CD4-positive, alpha-beta T cell (primary cell): ENCODE results near the gene NOL6. TPM values are rescaled to one million over a fixed set of nuclear protein-coding genes. Genes with fewer than 3 reads are reported as not detected.

ENCODE experiments used
- ATAC-seq: fragments of 200-7000 bp; cut with Tn5 transposase; one replicate; pipeline ENCODE4 v1.10.0; 2022; ENCODE audit warnings: mild to moderate bottlenecking; ENCODE audit not compliant: poor library complexity
- CTCF ChIA-PET: fragments of 350-600 bp; sonication (Branson Sonifier 250); formaldehyde crosslinking; loops from one replicate; lab custom pipeline; 2021; ENCODE audit warnings: antibody characterized with exemption, inconsistent platforms; lab: Charles Lee
- POLR2A ChIA-PET: fragments of 350-600 bp; sonication (Branson Sonifier 250); formaldehyde crosslinking; loops from one replicate; lab custom pipeline; 2021; ENCODE audit warnings: antibody characterized with exemption, inconsistent platforms; lab: Charles Lee
- DNase-seq, 14 experiments: peaks; one replicate each; pipeline ENCODE4 v3.0.0-alpha.2; 2013 to 2020; ENCODE audit warnings: mixed read lengths in 2 of 14
- H3K27ac ChIP-seq, 2 donors: one replicate each; pipeline versions ENCODE4 v1.5.1 to v1.7.0; 2013; ENCODE audit warnings: low read length in 2 of 2, low read depth in 1 of 2, mild to moderate bottlenecking in 1 of 2
- H3K27me3 ChIP-seq, 2 experiments: 1 replicate in 1 of 2; 2 replicates in 1 of 2; pipeline versions ENCODE4 v1.6.1 to v1.7.0; 2013; ENCODE audit warnings: low read length in 2 of 2, control low read depth in 1 of 2, mild to moderate bottlenecking in 1 of 2, moderate library complexity in 1 of 2; ENCODE audit not compliant: insufficient read depth in 2 of 2, control insufficient read depth in 1 of 2
- H3K36me3 ChIP-seq: one replicate; pipeline ENCODE4 v1.6.1; 2013; ENCODE audit warnings: low read length, control low read depth; ENCODE audit not compliant: insufficient read depth
- H3K4me1 ChIP-seq: one replicate; pipeline ENCODE4 v1.6.1; 2013; ENCODE audit warnings: low read length, control low read depth; ENCODE audit not compliant: insufficient read depth
- H3K4me3 ChIP-seq: one replicate; pipeline ENCODE4 v1.5.1; 2013; ENCODE audit warnings: mild to moderate bottlenecking, low read length, moderate library complexity
- H3K9me3 ChIP-seq, 2 experiments: 1 replicate in 1 of 2; 2 replicates in 1 of 2; pipeline versions ENCODE4 v1.6.1 to v1.7.0; 2013; ENCODE audit warnings: low read length in 2 of 2, mild to moderate bottlenecking in 2 of 2, control low read depth in 1 of 2, moderate library complexity in 1 of 2; ENCODE audit not compliant: control insufficient read depth in 1 of 2, insufficient read depth in 1 of 2
- H3K27ac Mint-ChIP-seq: one replicate; pipeline ENCODE4 v1.8.0; 2020; ENCODE audit warnings: mixed read lengths
- H3K27me3 Mint-ChIP-seq: one replicate; pipeline ENCODE4 v1.8.0; 2021; ENCODE audit warnings: mixed read lengths
- H3K36me3 Mint-ChIP-seq: one replicate; pipeline ENCODE4 v1.8.0; 2021; ENCODE audit warnings: low read depth, mixed read lengths
- H3K4me1 Mint-ChIP-seq: one replicate; pipeline ENCODE4 v1.8.0; 2021; ENCODE audit warnings: low read depth, mixed read lengths
- H3K4me3 Mint-ChIP-seq: one replicate; pipeline ENCODE4 v1.8.0; 2020; ENCODE audit warnings: mild to moderate bottlenecking, mixed read lengths
- H3K9me3 Mint-ChIP-seq: one replicate; pipeline ENCODE4 v1.8.0; 2020; ENCODE audit warnings: mixed read lengths
- intact Hi-C, 2 experiments: fragments of 100-400 bp; cut with DNase I in 1 of 2; cut with micrococcal nuclease in 1 of 2; formaldehyde crosslinking; loops; one replicate each; pipeline versions ENCODE4 v1.15.1 to v1.9.0; 2023 to 2025; cut with DNase I, micrococcal nuclease
- total RNA-seq, 174 experiments: library from RNA in 2 of 174; stranded (reverse) in 2 of 174; gene quantifications; one replicate each; pipeline ENCODE4 v1.2.3 and lab custom pipeline; 2021 to 2026
- TF ChIP-seq, protein P1 (sequence below): fragments of 200-600 bp; IDR thresholded peaks from one replicate; pipeline ENCODE4 v1.8.0; 2022; ENCODE audit warnings: antibody characterized with exemption, mild to moderate bottlenecking

Gene NOL6
- total RNA-seq, 2 experiments from 2014 or later, result 30.5 to 30.6 TPM

DNA sequence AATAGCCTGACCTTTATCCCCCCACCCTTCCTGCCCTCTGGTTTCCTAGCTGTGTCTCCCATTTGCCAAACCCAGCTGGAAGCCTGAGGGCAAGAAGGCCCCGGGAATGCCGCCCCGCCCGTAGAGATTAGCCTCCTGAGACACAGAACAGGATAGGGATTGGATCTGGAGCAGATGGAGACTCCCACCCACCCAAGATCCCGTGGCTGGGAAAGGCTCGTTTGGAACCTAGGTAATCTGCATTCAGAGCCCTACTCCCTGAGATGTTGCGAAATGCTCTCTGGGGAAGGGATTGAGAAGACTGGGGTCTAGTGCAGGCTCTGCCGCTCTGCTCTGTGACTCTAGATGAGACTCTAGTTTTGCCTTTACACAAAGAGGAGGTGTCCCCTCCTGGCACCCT lies 37.3 kb downstream of the NOL6 start:
- intact Hi-C loops, result no loop called here
- Histone ChIP-seq H3K27me3 (no peaks in the 10 kb centered on the region), H3K9me3 (no peaks in the 10 kb centered on the region), H3K4me1 (peaks cover 16% of the 10 kb centered on the region), H3K4me3 (no peak overlapping the region), H3K27ac (no peak overlapping the region), H3K36me3 (peaks cover 14% of the 10 kb centered on the region)
- DNase-seq, result peak in 1 of 14 experiments; percentile 2
- ChIA-PET CTCF (interaction anchor here (1.5 kb wide), 1 partner anchor 30 kb away, joined by 4 read pairs; no protein-coding TSS in a partner anchor), POLR2A (no interaction called here)
- Mint-ChIP-seq H3K36me3 (peaks cover 16% of the 10 kb centered on the region), H3K9me3 (no peaks in the 10 kb centered on the region), H3K27ac (no peak overlapping the region), H3K27me3 (no peaks in the 10 kb centered on the region), H3K4me1 (peaks cover 20% of the 10 kb centered on the region), H3K4me3 (no peak overlapping the region)
- no peak for ATAC-seq
- TF ChIP-seq, protein P1, sequence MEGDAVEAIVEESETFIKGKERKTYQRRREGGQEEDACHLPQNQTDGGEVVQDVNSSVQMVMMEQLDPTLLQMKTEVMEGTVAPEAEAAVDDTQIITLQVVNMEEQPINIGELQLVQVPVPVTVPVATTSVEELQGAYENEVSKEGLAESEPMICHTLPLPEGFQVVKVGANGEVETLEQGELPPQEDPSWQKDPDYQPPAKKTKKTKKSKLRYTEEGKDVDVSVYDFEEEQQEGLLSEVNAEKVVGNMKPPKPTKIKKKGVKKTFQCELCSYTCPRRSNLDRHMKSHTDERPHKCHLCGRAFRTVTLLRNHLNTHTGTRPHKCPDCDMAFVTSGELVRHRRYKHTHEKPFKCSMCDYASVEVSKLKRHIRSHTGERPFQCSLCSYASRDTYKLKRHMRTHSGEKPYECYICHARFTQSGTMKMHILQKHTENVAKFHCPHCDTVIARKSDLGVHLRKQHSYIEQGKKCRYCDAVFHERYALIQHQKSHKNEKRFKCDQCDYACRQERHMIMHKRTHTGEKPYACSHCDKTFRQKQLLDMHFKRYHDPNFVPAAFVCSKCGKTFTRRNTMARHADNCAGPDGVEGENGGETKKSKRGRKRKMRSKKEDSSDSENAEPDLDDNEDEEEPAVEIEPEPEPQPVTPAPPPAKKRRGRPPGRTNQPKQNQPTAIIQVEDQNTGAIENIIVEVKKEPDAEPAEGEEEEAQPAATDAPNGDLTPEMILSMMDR, result no peak

GRCh38 chr9:33435821-33436277 lies 37.9 kb downstream of the NOL6 start:
- no peak overlapping the region for H3K27ac ChIP-seq
- Mint-ChIP-seq H3K4me3 (no peak overlapping the region), H3K4me1 (peaks cover 15% of the 10 kb centered on the region), H3K9me3 (no peaks in the 10 kb centered on the region), H3K27me3 (no peaks in the 10 kb centered on the region), H3K27ac (no peak overlapping the region), H3K36me3 (peaks cover 10% of the 10 kb centered on the region)
- peak in 1 of 14 experiments; percentile 1 for DNase-seq
- H3K4me3 ChIP-seq, result no peak overlapping the region
- H3K9me3 ChIP-seq, result no peaks in the 10 kb centered on the region
- no peaks in the 10 kb centered on the region for H3K27me3 ChIP-seq
- intact Hi-C loops, result no loop called here
- peaks cover 8% of the 10 kb centered on the region for H3K36me3 ChIP-seq
- ChIA-PET CTCF (interaction anchor here (1.5 kb wide), 1 partner anchor 31 kb away, joined by 4 read pairs; no protein-coding TSS in a partner anchor), POLR2A (interaction anchor here (1.0 kb wide), 1 partner anchor 11 kb away, joined by 3 read pairs; the partner anchor contains the start of gene AQP3)
- TF ChIP-seq, protein P1, result no peak
- no peak for ATAC-seq
- H3K4me1 ChIP-seq, result peaks cover 13% of the 10 kb centered on the region

GRCh38 chr9:33434317-33435105 lies 39.2 kb downstream of the NOL6 start:
- Histone ChIP-seq H3K27me3 (no peaks in the 10 kb centered on the region), H3K4me3 (no peak overlapping the region), H3K4me1 (peaks cover 8% of the 10 kb centered on the region), H3K36me3 (no peaks in the 10 kb centered on the region), H3K9me3 (no peaks in the 10 kb centered on the region), H3K27ac (no peak overlapping the region)
- no peak overlapping the region for H3K27ac Mint-ChIP-seq
- no peaks in the 10 kb centered on the region for H3K27me3 Mint-ChIP-seq
- TF ChIP-seq, protein P1, result no peak
- ATAC-seq, result no peak
- intact Hi-C loops, result no loop called here
- no peaks in the 10 kb centered on the region for H3K9me3 Mint-ChIP-seq
- POLR2A ChIA-PET, result interaction anchor here (1.0 kb wide), 1 partner anchor 13 kb away, joined by 3 read pairs; the partner anchor contains the start of gene AQP3
- H3K36me3 Mint-ChIP-seq, result no peaks in the 10 kb centered on the region
- CTCF ChIA-PET, result interaction anchor here (1.8 to 2.1 kb wide), 2 partner anchors 19 to 60 kb away, joined by 5 to 6 read pairs; no protein-coding TSS in a partner anchor
- H3K4me1 Mint-ChIP-seq, result peaks cover 5% of the 10 kb centered on the region
- DNase-seq, result peak in 1 of 14 experiments; percentile 5
- H3K4me3 Mint-ChIP-seq, result no peak overlapping the region
